HepG2 (cell line): ENCODE results near the gene SRP68. TPM values are rescaled to one million over a fixed set of nuclear protein-coding genes. Genes with fewer than 3 reads are reported as not detected.

Experiments
- CENPX ChIP-seq: sonication (generic); formaldehyde crosslinking; IDR thresholded peaks from 2 replicates; pipeline ENCODE4 v1.9.0; 2021; ENCODE audit warnings: mild to moderate bottlenecking, missing genetic modification reagents, moderate library complexity
- ETV5 ChIP-seq: IDR thresholded peaks from 2 replicates; pipeline ENCODE4 v1.6.1; 2018; ENCODE audit warnings: missing biosample characterization, missing genetic modification reagents, inconsistent platforms, borderline replicate concordance
- HOXA5 ChIP-seq: sonication (generic); formaldehyde crosslinking; IDR thresholded peaks from 2 replicates; pipeline ENCODE4 v1.4.0; 2020; ENCODE audit warnings: missing genetic modification reagents
- MAF1 ChIP-seq: sonication (generic); formaldehyde crosslinking; IDR thresholded peaks from 2 replicates; pipeline ENCODE4 v1.5.0; 2020; ENCODE audit warnings: missing genetic modification reagents, borderline replicate concordance
- RCOR2 ChIP-seq: IDR thresholded peaks from 2 replicates; pipeline ENCODE4 v1.6.1; 2016; ENCODE audit warnings: missing biosample characterization, missing genetic modification reagents
- RFX1 ChIP-seq: fragments of 450-650 bp; IDR thresholded peaks from 2 replicates; pipeline ENCODE4 v1.6.1; 2017
- SIN3B ChIP-seq: fragments of 150-350 bp; IDR thresholded peaks from 2 replicates; pipeline ENCODE4 v1.6.1; 2014; ENCODE audit warnings: low read length
- TFDP1 ChIP-seq: IDR thresholded peaks from 2 replicates; pipeline ENCODE4 v1.6.1; 2016; ENCODE audit warnings: missing compliant biosample characterization, missing genetic modification reagents, borderline replicate concordance
- TRAFD1 ChIP-seq: sonication (generic); formaldehyde crosslinking; IDR thresholded peaks from 2 replicates; pipeline ENCODE4 v1.5.1; 2020; ENCODE audit warnings: missing genetic modification reagents, mild to moderate bottlenecking, borderline replicate concordance
- ZNF382 ChIP-seq: sonication (generic); formaldehyde crosslinking; IDR thresholded peaks from 2 replicates; pipeline ENCODE4 v1.5.0; 2020; ENCODE audit warnings: missing genetic modification reagents, mild to moderate bottlenecking, borderline replicate concordance
- ZNF672 ChIP-seq: sonication (generic); formaldehyde crosslinking; IDR thresholded peaks from 2 replicates; pipeline ENCODE4 v1.8.1; 2022; ENCODE audit warnings: missing genetic modification reagents
- ZNF749 ChIP-seq: sonication (generic); formaldehyde crosslinking; IDR thresholded peaks from 2 replicates; pipeline ENCODE4 v1.8.0; 2022; ENCODE audit warnings: mild to moderate bottlenecking, missing genetic modification reagents, moderate library complexity, borderline replicate concordance
- polyA plus RNA-seq, 8 experiments: library from polyadenylated mRNA; depleted of rRNA in 3 of 8; stranded (reverse) in 7 of 8; unstranded in 1 of 8; fragments of >200 nt; fragmentation: Illumina TruSeq in 4 of 8; extraction: Trizol in 4 of 8; gene quantifications; 2 replicates each; pipeline versions ENCODE4 v1.2.1 to v1.2.3, GENCODE V29; 2011 to 2016; ENCODE audit warnings: low read depth in 4 of 8, missing spikeins in 1 of 8, mixed read lengths in 1 of 8; ENCODE audit not compliant: insufficient read depth in 1 of 8
- total RNA-seq, 5 experiments: library from RNA; depleted of rRNA; stranded (reverse); fragments of >200 nt; fragmentation: Illumina TruSeq; extraction: Trizol; gene quantifications; 2 replicates each; pipeline ENCODE4 v1.2.3, GENCODE V29; 2016; ENCODE audit warnings: low read depth in 1 of 5
- TF ChIP-seq, protein P1 (sequence below): sonication (generic); formaldehyde crosslinking; IDR thresholded peaks from 2 replicates; pipeline ENCODE4 v1.9.0; 2021; ENCODE audit warnings: missing genetic modification reagents, borderline replicate concordance
- TF ChIP-seq, protein P2 (sequence below): IDR thresholded peaks from 2 replicates; pipeline ENCODE4 v1.6.1; 2016; ENCODE audit warnings: low read depth, missing genetic modification reagents, missing compliant biosample characterization
- TF ChIP-seq, protein P3 (sequence below): sonication (generic); formaldehyde crosslinking; IDR thresholded peaks from 2 replicates; pipeline ENCODE4 v1.4.0; 2020; ENCODE audit warnings: mild to moderate bottlenecking, missing genetic modification reagents
- TF ChIP-seq, protein P4 (sequence below): sonication (generic); formaldehyde crosslinking; IDR thresholded peaks from 2 replicates; pipeline ENCODE4 v1.5.0; 2020; ENCODE audit warnings: missing genetic modification reagents

SRP68 gene
- total and polyA plus RNA-seq, 2 of the 13 experiments (the other 11 are each of a cell fraction or from before 2014, with no cell fraction given) = 39.8 to 74.3 TPM

DNA sequence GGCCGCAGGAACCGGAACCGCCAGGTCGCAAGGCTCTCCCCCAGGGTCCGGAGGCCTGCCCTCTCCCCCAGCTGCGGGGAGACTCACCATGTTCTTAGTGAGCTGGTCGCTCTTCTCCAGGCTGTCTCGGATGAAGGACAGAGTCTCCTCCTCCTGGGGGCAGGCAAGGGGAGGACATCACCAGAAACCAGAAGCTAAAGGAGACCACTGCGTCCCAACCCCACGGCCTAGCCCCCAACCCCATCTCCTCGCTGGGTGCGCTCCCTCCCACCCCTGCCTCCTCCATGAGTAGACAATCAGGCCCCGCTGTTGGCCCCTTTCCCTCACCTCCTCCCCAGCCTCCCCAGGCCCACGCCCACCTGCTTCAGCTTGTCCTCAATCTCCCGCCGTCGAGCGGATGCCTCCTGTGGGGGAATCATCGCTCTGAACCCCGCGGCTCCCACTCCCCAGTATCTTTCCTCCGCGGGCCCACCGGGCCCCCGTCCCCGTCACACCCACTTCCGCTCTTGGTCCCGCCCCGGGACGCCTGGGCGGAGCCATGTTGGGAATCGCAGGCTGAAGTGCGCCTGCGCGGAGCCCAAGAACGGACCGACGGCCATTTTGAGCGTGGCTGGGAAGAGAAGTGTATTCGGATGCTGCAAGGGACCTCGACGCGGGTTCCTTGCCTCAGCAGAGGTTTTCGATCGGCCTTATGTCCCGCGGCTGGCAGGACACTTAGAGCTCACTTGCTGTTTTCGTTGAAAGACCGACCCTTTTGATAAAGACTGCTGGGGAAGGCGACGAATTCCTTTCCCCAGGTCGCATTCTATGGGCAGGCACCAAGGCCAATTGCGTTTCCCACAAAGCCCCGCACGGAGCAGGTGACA is 31.2 kb upstream of the SRP68 start, which contains the start of gene EXOC7 (continued):
- TF ChIP-seq ZNF382 (CRISPR knock-in tag) (no peak), RFX1 (no peak), SIN3B (peak; percentile 55; the same call in 1 of the 2 replicates), MAF1 (CRISPR knock-in tag) (no peak), ZNF749 (CRISPR knock-in tag) (no peak; the same call in 1 of the 2 replicates), HOXA5 (no peak; the same call in 1 of the 2 replicates), ETV5 (peak; percentile 81; the same call in 1 of the 2 replicates), RCOR2 (CRISPR knock-in tag) (no peak), CENPX (CRISPR knock-in tag) (no peak), TFDP1 (peak; percentile 65; the same call in 1 of the 2 replicates), ZNF672 (no peak), TRAFD1 (CRISPR knock-in tag) (no peak)
- TF ChIP-seq, protein P1, sequence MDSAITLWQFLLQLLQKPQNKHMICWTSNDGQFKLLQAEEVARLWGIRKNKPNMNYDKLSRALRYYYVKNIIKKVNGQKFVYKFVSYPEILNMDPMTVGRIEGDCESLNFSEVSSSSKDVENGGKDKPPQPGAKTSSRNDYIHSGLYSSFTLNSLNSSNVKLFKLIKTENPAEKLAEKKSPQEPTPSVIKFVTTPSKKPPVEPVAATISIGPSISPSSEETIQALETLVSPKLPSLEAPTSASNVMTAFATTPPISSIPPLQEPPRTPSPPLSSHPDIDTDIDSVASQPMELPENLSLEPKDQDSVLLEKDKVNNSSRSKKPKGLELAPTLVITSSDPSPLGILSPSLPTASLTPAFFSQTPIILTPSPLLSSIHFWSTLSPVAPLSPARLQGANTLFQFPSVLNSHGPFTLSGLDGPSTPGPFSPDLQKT (CRISPR knock-in tag) = no peak
- TF ChIP-seq, protein P2, sequence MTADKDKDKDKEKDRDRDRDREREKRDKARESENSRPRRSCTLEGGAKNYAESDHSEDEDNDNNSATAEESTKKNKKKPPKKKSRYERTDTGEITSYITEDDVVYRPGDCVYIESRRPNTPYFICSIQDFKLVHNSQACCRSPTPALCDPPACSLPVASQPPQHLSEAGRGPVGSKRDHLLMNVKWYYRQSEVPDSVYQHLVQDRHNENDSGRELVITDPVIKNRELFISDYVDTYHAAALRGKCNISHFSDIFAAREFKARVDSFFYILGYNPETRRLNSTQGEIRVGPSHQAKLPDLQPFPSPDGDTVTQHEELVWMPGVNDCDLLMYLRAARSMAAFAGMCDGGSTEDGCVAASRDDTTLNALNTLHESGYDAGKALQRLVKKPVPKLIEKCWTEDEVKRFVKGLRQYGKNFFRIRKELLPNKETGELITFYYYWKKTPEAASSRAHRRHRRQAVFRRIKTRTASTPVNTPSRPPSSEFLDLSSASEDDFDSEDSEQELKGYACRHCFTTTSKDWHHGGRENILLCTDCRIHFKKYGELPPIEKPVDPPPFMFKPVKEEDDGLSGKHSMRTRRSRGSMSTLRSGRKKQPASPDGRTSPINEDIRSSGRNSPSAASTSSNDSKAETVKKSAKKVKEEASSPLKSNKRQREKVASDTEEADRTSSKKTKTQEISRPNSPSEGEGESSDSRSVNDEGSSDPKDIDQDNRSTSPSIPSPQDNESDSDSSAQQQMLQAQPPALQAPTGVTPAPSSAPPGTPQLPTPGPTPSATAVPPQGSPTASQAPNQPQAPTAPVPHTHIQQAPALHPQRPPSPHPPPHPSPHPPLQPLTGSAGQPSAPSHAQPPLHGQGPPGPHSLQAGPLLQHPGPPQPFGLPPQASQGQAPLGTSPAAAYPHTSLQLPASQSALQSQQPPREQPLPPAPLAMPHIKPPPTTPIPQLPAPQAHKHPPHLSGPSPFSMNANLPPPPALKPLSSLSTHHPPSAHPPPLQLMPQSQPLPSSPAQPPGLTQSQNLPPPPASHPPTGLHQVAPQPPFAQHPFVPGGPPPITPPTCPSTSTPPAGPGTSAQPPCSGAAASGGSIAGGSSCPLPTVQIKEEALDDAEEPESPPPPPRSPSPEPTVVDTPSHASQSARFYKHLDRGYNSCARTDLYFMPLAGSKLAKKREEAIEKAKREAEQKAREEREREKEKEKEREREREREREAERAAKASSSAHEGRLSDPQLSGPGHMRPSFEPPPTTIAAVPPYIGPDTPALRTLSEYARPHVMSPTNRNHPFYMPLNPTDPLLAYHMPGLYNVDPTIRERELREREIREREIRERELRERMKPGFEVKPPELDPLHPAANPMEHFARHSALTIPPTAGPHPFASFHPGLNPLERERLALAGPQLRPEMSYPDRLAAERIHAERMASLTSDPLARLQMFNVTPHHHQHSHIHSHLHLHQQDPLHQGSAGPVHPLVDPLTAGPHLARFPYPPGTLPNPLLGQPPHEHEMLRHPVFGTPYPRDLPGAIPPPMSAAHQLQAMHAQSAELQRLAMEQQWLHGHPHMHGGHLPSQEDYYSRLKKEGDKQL (CRISPR knock-in tag) = no peak
- TF ChIP-seq, protein P3, sequence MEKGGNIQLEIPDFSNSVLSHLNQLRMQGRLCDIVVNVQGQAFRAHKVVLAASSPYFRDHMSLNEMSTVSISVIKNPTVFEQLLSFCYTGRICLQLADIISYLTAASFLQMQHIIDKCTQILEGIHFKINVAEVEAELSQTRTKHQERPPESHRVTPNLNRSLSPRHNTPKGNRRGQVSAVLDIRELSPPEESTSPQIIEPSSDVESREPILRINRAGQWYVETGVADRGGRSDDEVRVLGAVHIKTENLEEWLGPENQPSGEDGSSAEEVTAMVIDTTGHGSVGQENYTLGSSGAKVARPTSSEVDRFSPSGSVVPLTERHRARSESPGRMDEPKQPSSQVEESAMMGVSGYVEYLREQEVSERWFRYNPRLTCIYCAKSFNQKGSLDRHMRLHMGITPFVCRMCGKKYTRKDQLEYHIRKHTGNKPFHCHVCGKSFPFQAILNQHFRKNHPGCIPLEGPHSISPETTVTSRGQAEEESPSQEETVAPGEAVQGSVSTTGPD (CRISPR knock-in tag) = no peak
- TF ChIP-seq, protein P4, sequence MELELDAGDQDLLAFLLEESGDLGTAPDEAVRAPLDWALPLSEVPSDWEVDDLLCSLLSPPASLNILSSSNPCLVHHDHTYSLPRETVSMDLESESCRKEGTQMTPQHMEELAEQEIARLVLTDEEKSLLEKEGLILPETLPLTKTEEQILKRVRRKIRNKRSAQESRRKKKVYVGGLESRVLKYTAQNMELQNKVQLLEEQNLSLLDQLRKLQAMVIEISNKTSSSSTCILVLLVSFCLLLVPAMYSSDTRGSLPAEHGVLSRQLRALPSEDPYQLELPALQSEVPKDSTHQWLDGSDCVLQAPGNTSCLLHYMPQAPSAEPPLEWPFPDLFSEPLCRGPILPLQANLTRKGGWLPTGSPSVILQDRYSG (CRISPR knock-in tag) = no peak
